Activated CD4-positive, alpha-beta T cell treated with anti-CD3 and anti-CD28 coated beads, Interleukin-2, Interleukin-6, amounts not matched to agents 100 ng/mL and 50 ng/mL, durations not matched to agents 16 hours and 8 hours (primary cell): ENCODE results near the gene IQCE.
A peak's percentile ranks its signal among the peaks of the same experiment; 100 is the strongest.
"Not testable (repeated sequence)": the region's sequence is repeated elsewhere in the genome, so short reads cannot be mapped to it uniquely, and the experiment has no call there.

Source experiments
- DNase-seq: peaks from one replicate; pipeline ENCODE4 v3.0.0-alpha.2; 2020

Gene IQCE

GRCh38 chr7:2521341-2521745, 37.4 kb upstream of the IQCE start:
- peak; percentile 55 for DNase-seq

- peak; percentile 93 for DNase-seq
Measured at GRCh38 chr7:2521952-2522591, 36.7 kb upstream of the IQCE start.

- DNase-seq: peak; percentile 57
Measured at GRCh38 chr7:2522780-2523433, 35.9 kb upstream of the IQCE start.

GRCh38 chr7:2523461-2523936, 35.3 kb upstream of the IQCE start:
- no peak for DNase-seq

GRCh38 chr7:2523941-2524807, 34.6 kb upstream of the IQCE start:
- no peak for DNase-seq

GRCh38 chr7:2524808-2525657, 33.7 kb upstream of the IQCE start:
- DNase-seq: no peak

GRCh38 chr7:2525658-2526630, 32.8 kb upstream of the IQCE start:
- DNase-seq: no peak

GRCh38 chr7:2526659-2527504, 31.9 kb upstream of the IQCE start:
- DNase-seq: no peak

GRCh38 chr7:2527505-2528467, 31.0 kb upstream of the IQCE start:
- DNase-seq: peak; percentile 53

GRCh38 chr7:2528481-2529095, 30.2 kb upstream of the IQCE start:
- DNase-seq: no peak

GRCh38 chr7:2529161-2530070, 29.4 kb upstream of the IQCE start:
- DNase-seq: peak; percentile 74

- DNase-seq: peak; percentile 91
Measured at GRCh38 chr7:2530071-2530987, 28.4 kb upstream of the IQCE start.

- DNase-seq: not testable (repeated sequence)
Measured at GRCh38 chr7:2530994-2531795, 27.6 kb upstream of the IQCE start.

GRCh38 chr7:2531796-2532110, 27.0 kb upstream of the IQCE start:
- DNase-seq: not testable (repeated sequence)

GRCh38 chr7:2532199-2532772, 26.5 kb upstream of the IQCE start:
- not testable (repeated sequence) for DNase-seq
